SU-DHL-6 (cell line): Measurements from ENCODE around the gene HMGN4.

Source experiments
- H2AFZ ChIP-seq: fragments of 200-600 bp; sonication (generic); 2 replicates; pipeline ENCODE4 v1.6.1; 2014; ENCODE audit warnings: low read depth, mild to moderate bottlenecking, moderate library complexity, mixed read lengths, antibody characterized with exemption, low read length; ENCODE audit not compliant: severe bottlenecking
- H3F3A ChIP-seq: fragments of 200-600 bp; shearing (Covaris generic); 2 replicates; pipeline ENCODE4 v1.6.0; 2016; ENCODE audit warnings: antibody characterized with exemption, mild to moderate bottlenecking; ENCODE audit not compliant: insufficient read depth
- H3K27ac ChIP-seq: fragments of 200-600 bp; sonication (generic); 2 replicates; pipeline ENCODE4 v1.5.1; 2016; ENCODE audit warnings: low read depth, mild to moderate bottlenecking, low read length, moderate library complexity, mixed read lengths
- H3K27me3 ChIP-seq: fragments of 200-600 bp; sonication (generic), shearing (Covaris generic); 2 replicates; pipeline ENCODE4 v1.6.0; 2014; ENCODE audit warnings: mild to moderate bottlenecking, low read length
- H3K36me3 ChIP-seq: fragments of 200-600 bp; sonication (generic); 2 replicates; pipeline ENCODE4 v1.6.1; 2014; ENCODE audit warnings: mild to moderate bottlenecking, low read length, mixed read lengths
- H3K4me2 ChIP-seq: fragments of 300-600, 200-600 bp; shearing (Covaris generic), sonication (generic); 2 replicates; pipeline ENCODE4 v1.6.0; 2014; ENCODE audit warnings: low read length, low read depth, mild to moderate bottlenecking; ENCODE audit not compliant: poor library complexity, severe bottlenecking
- H3K4me3 ChIP-seq: fragments of 200-600 bp; sonication (generic); 2 replicates; pipeline ENCODE4 v1.5.1; 2014; ENCODE audit warnings: antibody characterized with exemption, low read length, mild to moderate bottlenecking, mixed read lengths; ENCODE audit not compliant: insufficient read depth, poor library complexity, severe bottlenecking
- H3K79me2 ChIP-seq: fragments of 200-600 bp; sonication (generic); 2 replicates; pipeline ENCODE4 v1.6.1; 2014; ENCODE audit warnings: mild to moderate bottlenecking, low read length, moderate library complexity; ENCODE audit not compliant: insufficient read depth
- H3K9ac ChIP-seq: fragments of 200-600 bp; sonication (generic); 2 replicates; pipeline ENCODE4 v1.7.0; 2014; ENCODE audit warnings: mild to moderate bottlenecking, low read length
- H3K9me2 ChIP-seq: fragments of 200-600 bp; sonication (generic); replicated peaks from 2 replicates; pipeline ENCODE4 v1.6.1; 2014; ENCODE audit warnings: low read length; ENCODE audit not compliant: insufficient read depth
- H3K9me3 ChIP-seq: fragments of 200-600 bp; sonication (generic); 2 replicates; pipeline ENCODE4 v1.6.1; 2014; ENCODE audit warnings: low read length, mixed read lengths; ENCODE audit not compliant: insufficient read depth
- H4K20me1 ChIP-seq: fragments of 200-600 bp; sonication (generic); 2 replicates; pipeline ENCODE4 v1.6.1; 2014; ENCODE audit warnings: low read depth, mild to moderate bottlenecking, antibody characterized with exemption, low read length, moderate library complexity, mixed read lengths
- EZH2phosphoT487 ChIP-seq: fragments of 200-600 bp; sonication (generic), shearing (Covaris generic); conservative IDR thresholded peaks from 2 replicates; pipeline ENCODE4 v1.6.1; 2018; ENCODE audit warnings: mild to moderate bottlenecking, antibody characterized with exemption, low read length, moderate library complexity, mixed read lengths
- TF ChIP-seq, protein P1 (sequence below): fragments of 200-600 bp; sonication (generic); IDR thresholded peaks from one replicate; pipeline ENCODE4 v1.5.1; 2017; ENCODE audit warnings: antibody characterized with exemption, mild to moderate bottlenecking, low read length, moderate library complexity; ENCODE audit not compliant: insufficient read depth, poor library complexity, severe bottlenecking

Gene HMGN4

DNA sequence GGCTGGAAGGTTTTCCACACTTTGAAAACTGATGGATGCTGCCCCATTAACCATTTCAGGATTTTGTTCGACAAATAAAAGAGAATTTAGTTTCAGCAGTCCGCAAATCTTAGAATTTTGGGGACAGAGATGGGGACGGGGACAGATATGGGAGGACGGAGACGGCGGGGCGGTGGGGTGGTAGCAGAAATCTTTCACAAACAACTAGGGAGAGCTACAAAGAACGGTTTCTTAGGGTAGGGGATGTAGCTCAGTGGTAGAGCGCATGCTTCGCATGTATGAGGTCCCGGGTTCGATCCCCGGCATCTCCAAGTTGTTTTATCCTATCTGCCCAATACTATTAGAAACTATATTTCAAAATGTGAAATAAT, 15.1 kb downstream of the HMGN4 start:
- Histone ChIP-seq H3K27me3 (no peaks in the 10 kb centered on the region), H2AFZ (peak overlapping the region; percentile 77), H3F3A (peaks cover 43% of the 10 kb centered on the region), H3K4me2 (peak overlapping the region; percentile 86), H3K9ac (peak overlapping the region; percentile 47), H3K4me3 (peak overlapping the region; percentile 66), H4K20me1 (no peaks in the 10 kb centered on the region), H3K9me2 (no peaks in the 10 kb centered on the region), H3K9me3 (no peaks in the 10 kb centered on the region), H3K79me2 (no peaks in the 10 kb centered on the region), H3K36me3 (no peaks in the 10 kb centered on the region), H3K27ac (no peak overlapping the region)
- TF ChIP-seq, protein P1, sequence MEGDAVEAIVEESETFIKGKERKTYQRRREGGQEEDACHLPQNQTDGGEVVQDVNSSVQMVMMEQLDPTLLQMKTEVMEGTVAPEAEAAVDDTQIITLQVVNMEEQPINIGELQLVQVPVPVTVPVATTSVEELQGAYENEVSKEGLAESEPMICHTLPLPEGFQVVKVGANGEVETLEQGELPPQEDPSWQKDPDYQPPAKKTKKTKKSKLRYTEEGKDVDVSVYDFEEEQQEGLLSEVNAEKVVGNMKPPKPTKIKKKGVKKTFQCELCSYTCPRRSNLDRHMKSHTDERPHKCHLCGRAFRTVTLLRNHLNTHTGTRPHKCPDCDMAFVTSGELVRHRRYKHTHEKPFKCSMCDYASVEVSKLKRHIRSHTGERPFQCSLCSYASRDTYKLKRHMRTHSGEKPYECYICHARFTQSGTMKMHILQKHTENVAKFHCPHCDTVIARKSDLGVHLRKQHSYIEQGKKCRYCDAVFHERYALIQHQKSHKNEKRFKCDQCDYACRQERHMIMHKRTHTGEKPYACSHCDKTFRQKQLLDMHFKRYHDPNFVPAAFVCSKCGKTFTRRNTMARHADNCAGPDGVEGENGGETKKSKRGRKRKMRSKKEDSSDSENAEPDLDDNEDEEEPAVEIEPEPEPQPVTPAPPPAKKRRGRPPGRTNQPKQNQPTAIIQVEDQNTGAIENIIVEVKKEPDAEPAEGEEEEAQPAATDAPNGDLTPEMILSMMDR, result no peak

DNA sequence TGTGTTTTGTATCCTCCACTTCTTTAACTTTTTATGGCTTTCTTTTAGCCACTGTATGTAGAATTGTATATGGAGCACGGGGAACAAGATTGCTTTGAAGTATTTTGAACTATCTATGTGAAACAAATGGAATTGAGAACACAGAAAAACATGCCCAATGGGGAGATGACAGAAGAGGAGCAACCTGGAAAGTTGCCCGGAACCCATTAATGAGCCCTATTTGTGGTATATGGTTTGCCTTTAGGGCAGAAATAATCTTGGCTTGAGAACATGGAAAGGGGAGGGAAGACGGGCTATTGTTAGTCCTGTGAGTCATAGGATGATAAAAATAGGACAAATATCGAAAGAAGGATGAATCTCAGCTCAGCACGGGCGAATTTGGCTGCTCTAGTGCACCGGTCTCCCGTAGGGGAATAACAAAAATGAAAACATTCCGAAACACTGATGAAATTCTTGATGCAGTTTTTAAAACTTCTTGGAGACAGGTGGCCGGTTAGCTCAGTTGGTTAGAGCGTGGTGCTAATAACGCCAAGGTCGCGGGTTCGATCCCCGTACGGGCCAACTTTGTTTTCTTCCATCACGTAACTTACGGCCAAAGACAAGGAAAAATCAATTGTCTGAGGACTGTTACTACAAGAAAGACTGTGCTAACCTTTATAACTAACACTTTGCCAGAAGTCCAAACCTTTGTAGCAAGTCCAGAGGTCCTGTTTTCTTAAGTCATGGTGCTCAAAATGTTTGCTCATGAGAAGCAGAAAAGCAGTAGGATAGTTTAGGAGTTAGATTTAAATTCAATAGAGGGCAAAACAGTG, 15.7 kb downstream of the HMGN4 start:
- Histone ChIP-seq H3K9me2 (no peaks in the 10 kb centered on the region), H3K27me3 (no peaks in the 10 kb centered on the region), H3K9ac (peak overlapping the region; percentile 47), H3K9me3 (no peaks in the 10 kb centered on the region), H3K27ac (peak overlapping the region; percentile 6; the same call in 1 of the 2 replicates), H3K4me3 (peak overlapping the region; percentile 66), H3K79me2 (no peaks in the 10 kb centered on the region), H3K36me3 (no peaks in the 10 kb centered on the region), H3F3A (peaks cover 43% of the 10 kb centered on the region), H4K20me1 (no peaks in the 10 kb centered on the region), H3K4me2 (peak overlapping the region; percentile 86), H2AFZ (peak overlapping the region; percentile 56)
- no peak for TF ChIP-seq EZH2phosphoT487
- TF ChIP-seq, protein P1, result no peak

DNA sequence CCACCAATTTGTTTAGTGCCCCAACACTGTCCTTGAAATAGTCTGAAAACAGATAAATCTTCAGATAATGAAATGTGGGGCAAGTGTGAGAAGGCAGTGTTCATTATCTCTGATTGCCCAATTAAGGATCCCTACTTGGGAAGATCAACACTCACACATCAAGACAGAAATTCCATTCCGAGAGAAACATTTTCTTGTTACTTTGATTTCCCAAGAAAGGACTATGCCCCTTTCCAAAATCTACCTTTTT, 16.2 kb downstream of the HMGN4 start:
- Histone ChIP-seq H3K9me3 (no peaks in the 10 kb centered on the region), H3K4me3 (peak overlapping the region; percentile 66), H3K9ac (peak overlapping the region; percentile 32), H3K36me3 (no peaks in the 10 kb centered on the region), H3K4me2 (peak overlapping the region; percentile 86), H2AFZ (peak overlapping the region; percentile 56), H3K9me2 (no peaks in the 10 kb centered on the region), H4K20me1 (no peaks in the 10 kb centered on the region), H3F3A (peaks cover 43% of the 10 kb centered on the region), H3K27ac (0 out of 2 replicates have a peak overlapping the region, but pooled peaks have one; percentile 6), H3K79me2 (no peaks in the 10 kb centered on the region), H3K27me3 (no peaks in the 10 kb centered on the region)
- TF ChIP-seq, protein P1, result no peak
- no peak for TF ChIP-seq EZH2phosphoT487
